ENCODE results near the gene UNC50. TPM values are rescaled to one million over a fixed set of nuclear protein-coding genes. Genes with fewer than 3 reads are reported as not detected.
A peak's percentile ranks its signal among the peaks of the same experiment; 100 is the strongest.
"Not testable (repeated sequence)": the region's sequence is repeated elsewhere in the genome, so short reads cannot be mapped to it uniquely, and the experiment has no call there.

Gene UNC50
- polyA plus RNA-seq, 6 donors from 2014 or later, result 36.8 to 71.5 (median 49.7) TPM

- Mint-ChIP-seq H3K4me1 (peaks cover 4 to 5% (median 4%) of the 10 kb centered on the region in 3 donors), H3K9me3 (peaks cover 0 to 1% (median 0%) of the 10 kb centered on the region in 7 donors), H3K27ac (peak overlapping the region in 1 of 6 donors; percentile 57), H3K4me3 (no peak overlapping the region), H3K36me3 (peaks cover 0 to 8% of the 10 kb centered on the region in 2 donors), H3K27me3 (no peaks in the 10 kb centered on the region)
- ATAC-seq (ENCODE audit: low read depth in 2 of 2), result no peak
- DNase-seq, result no peak
These were observed 39.2 kb downstream of the UNC50 start for GRCh38 chr2:98647636-98648035.

- Mint-ChIP-seq H3K27ac (no peak overlapping the region), H3K27me3 (no peaks in the 10 kb centered on the region), H3K4me1 (peaks cover 4 to 10% (median 4%) of the 10 kb centered on the region in 3 donors), H3K36me3 (peaks cover 0 to 8% of the 10 kb centered on the region in 2 donors), H3K9me3 (peaks cover 0 to 1% (median 0%) of the 10 kb centered on the region in 7 donors), H3K4me3 (no peak overlapping the region)
- DNase-seq (no peak), ATAC-seq (ENCODE audit: low read depth in 2 of 2) (no peak)
These were observed 40.1 kb downstream of the UNC50 start for GRCh38 chr2:98648451-98648850.

- Mint-ChIP-seq H3K27ac (peak overlapping the region in 1 of 6 donors; percentile 63), H3K4me1 (peaks cover 4 to 16% (median 5%) of the 10 kb centered on the region in 3 donors)
These were observed 41.0 kb downstream of the UNC50 start for GRCh38 chr2:98649135-98649991.

GRCh38 chr2:98649992-98650375, 41.6 kb downstream of the UNC50 start:
- ATAC-seq (ENCODE audit: low read depth in 2 of 2) (no peak), DNase-seq (no peak)
- Mint-ChIP-seq H3K4me1 (peaks cover 7 to 22% (median 11%) of the 10 kb centered on the region in 3 donors), H3K27ac (peak overlapping the region in 1 of 6 donors; percentile 63), H3K9me3 (peaks cover 0 to 1% (median 0%) of the 10 kb centered on the region in 7 donors), H3K27me3 (no peaks in the 10 kb centered on the region), H3K36me3 (peaks cover 0 to 8% of the 10 kb centered on the region in 2 donors), H3K4me3 (no peak overlapping the region)

More at GRCh38 chr2:98649135-98649991, 41.0 kb downstream of the UNC50 start:
- Mint-ChIP-seq H3K9me3 (peaks cover 0 to 1% (median 0%) of the 10 kb centered on the region in 7 donors), H3K4me3 (peak overlapping the region in 1 of 8 donors; percentile 42), H3K36me3 (peaks cover 0 to 8% of the 10 kb centered on the region in 2 donors), H3K27me3 (no peaks in the 10 kb centered on the region)
- DNase-seq (peak; percentile 68), ATAC-seq (ENCODE audit: low read depth in 2 of 2) (peak; percentile 78 to 84)

GRCh38 chr2:98650998-98651397, 42.6 kb downstream of the UNC50 start:
- Mint-ChIP-seq H3K27ac (peak overlapping the region in 2 of 6 donors; percentile 46 to 86), H3K36me3 (peaks cover 0 to 8% of the 10 kb centered on the region in 2 donors), H3K4me3 (no peak overlapping the region), H3K4me1 (peaks cover 9 to 24% (median 18%) of the 10 kb centered on the region in 3 donors), H3K27me3 (no peaks in the 10 kb centered on the region), H3K9me3 (peaks cover 0 to 1% (median 0%) of the 10 kb centered on the region in 7 donors)
- DNase-seq (no peak), ATAC-seq (ENCODE audit: low read depth in 2 of 2) (no peak)

GRCh38 chr2:98654699-98655495, 46.5 kb downstream of the UNC50 start:
- DNase-seq, result peak; percentile 7
- Mint-ChIP-seq H3K4me3 (peak overlapping the region in 1 of 8 donors; percentile 26), H3K9me3 (peaks cover 0 to 1% (median 0%) of the 10 kb centered on the region in 7 donors), H3K4me1 (peaks cover 5 to 24% (median 14%) of the 10 kb centered on the region in 3 donors), H3K27ac (peak overlapping the region in 4 of 6 donors; percentile 52 to 70 (median 68)), H3K27me3 (no peaks in the 10 kb centered on the region), H3K36me3 (peaks cover 0 to 6% of the 10 kb centered on the region in 2 donors)
- ATAC-seq (ENCODE audit: low read depth in 2 of 2), result peak; percentile 56 to 65

- peaks cover 5 to 20% (median 14%) of the 10 kb centered on the region in 3 donors for H3K4me1 Mint-ChIP-seq
- peaks cover 0 to 10% (median 6%) of the 10 kb centered on the region in 7 donors for H3K9me3 Mint-ChIP-seq
- H3K4me3 Mint-ChIP-seq, result no peak overlapping the region
- H3K27ac Mint-ChIP-seq, result no peak overlapping the region
- ATAC-seq (ENCODE audit: low read depth in 2 of 2) (no peak), DNase-seq (no peak)
- peaks cover 12 to 16% of the 10 kb centered on the region in 2 donors for H3K36me3 Mint-ChIP-seq
- no peaks in the 10 kb centered on the region for H3K27me3 Mint-ChIP-seq
These were observed 48.4 kb downstream of the UNC50 start for GRCh38 chr2:98656800-98657199.

- no peak overlapping the region for H3K27ac Mint-ChIP-seq
- H3K4me1 Mint-ChIP-seq, result peaks cover 8 to 14% (median 13%) of the 10 kb centered on the region in 3 donors
- DNase-seq (no peak), ATAC-seq (ENCODE audit: low read depth in 2 of 2) (no peak)
- peaks cover 12 to 17% of the 10 kb centered on the region in 2 donors for H3K36me3 Mint-ChIP-seq
- H3K4me3 Mint-ChIP-seq, result no peak overlapping the region
- H3K9me3 Mint-ChIP-seq, result peaks cover 0 to 10% (median 6%) of the 10 kb centered on the region in 7 donors
- H3K27me3 Mint-ChIP-seq, result no peaks in the 10 kb centered on the region
These were observed 50.6 kb downstream of the UNC50 start for GRCh38 chr2:98658816-98659490.

- not testable (repeated sequence) for H3K27me3 Mint-ChIP-seq; H3K27ac Mint-ChIP-seq; H3K4me3 Mint-ChIP-seq; ATAC-seq (ENCODE audit: low read depth in 2 of 2); H3K9me3 Mint-ChIP-seq; DNase-seq
- Mint-ChIP-seq H3K36me3 (peaks cover 12 to 17% of the 10 kb centered on the region in 2 donors), H3K4me1 (peaks cover 8 to 12% (median 8%) of the 10 kb centered on the region in 3 donors)
These were observed 51.1 kb downstream of the UNC50 start for GRCh38 chr2:98659491-98659840.

GRCh38 chr2:98663511-98664090, 55.2 kb downstream of the UNC50 start:
- DNase-seq (no peak), ATAC-seq (ENCODE audit: low read depth in 2 of 2) (no peak)
- H3K4me3 Mint-ChIP-seq, result no peak overlapping the region
- peaks cover 30 to 33% of the 10 kb centered on the region in 2 donors for H3K36me3 Mint-ChIP-seq
- peaks cover 3 to 7% (median 3%) of the 10 kb centered on the region in 3 donors for H3K4me1 Mint-ChIP-seq
- no peaks in the 10 kb centered on the region for H3K27me3 Mint-ChIP-seq
- peaks cover 0 to 17% (median 11%) of the 10 kb centered on the region in 7 donors for H3K9me3 Mint-ChIP-seq
- H3K27ac Mint-ChIP-seq, result no peak overlapping the region

GRCh38 chr2:98664323-98664722, 55.9 kb downstream of the UNC50 start:
- H3K4me3 Mint-ChIP-seq, result no peak overlapping the region
- peaks cover 30 to 39% of the 10 kb centered on the region in 2 donors for H3K36me3 Mint-ChIP-seq
- peak overlapping the region in 1 of 6 donors; percentile 49 for H3K27ac Mint-ChIP-seq
- no peak for DNase-seq
- H3K4me1 Mint-ChIP-seq, result peaks cover 3 to 7% (median 3%) of the 10 kb centered on the region in 3 donors
- H3K9me3 Mint-ChIP-seq, result peaks cover 0 to 17% (median 11%) of the 10 kb centered on the region in 7 donors
- ATAC-seq (ENCODE audit: low read depth in 2 of 2), result no peak
- H3K27me3 Mint-ChIP-seq, result no peaks in the 10 kb centered on the region

GRCh38 chr2:98665677-98666076, 57.3 kb downstream of the UNC50 start:
- H3K4me3 Mint-ChIP-seq, result no peak overlapping the region
- peaks cover 0 to 10% (median 6%) of the 10 kb centered on the region in 7 donors for H3K9me3 Mint-ChIP-seq
- H3K36me3 Mint-ChIP-seq, result peaks cover 24 to 37% of the 10 kb centered on the region in 2 donors
- peaks cover 3 to 7% (median 3%) of the 10 kb centered on the region in 3 donors for H3K4me1 Mint-ChIP-seq
- no peak for ATAC-seq (ENCODE audit: low read depth in 2 of 2)
- no peaks in the 10 kb centered on the region for H3K27me3 Mint-ChIP-seq
- no peak for DNase-seq
- H3K27ac Mint-ChIP-seq, result peak overlapping the region in 1 of 6 donors; percentile 44
